Loucy (cell line): ENCODE data around the gene TRDMT1.

Experiments
- EZH2phosphoT487 ChIP-seq: fragments of 200-600 bp; IDR thresholded peaks from 2 replicates; pipeline ENCODE4 v1.6.1; 2018; ENCODE audit warnings: antibody characterized with exemption, mild to moderate bottlenecking, moderate library complexity, borderline replicate concordance
- TF ChIP-seq, protein P1 (sequence below): fragments of 200-600 bp; sonication (generic); conservative IDR thresholded peaks from 2 replicates; pipeline ENCODE4 v1.5.1; 2014; ENCODE audit warnings: mild to moderate bottlenecking, antibody characterized with exemption, low read length

DNA sequence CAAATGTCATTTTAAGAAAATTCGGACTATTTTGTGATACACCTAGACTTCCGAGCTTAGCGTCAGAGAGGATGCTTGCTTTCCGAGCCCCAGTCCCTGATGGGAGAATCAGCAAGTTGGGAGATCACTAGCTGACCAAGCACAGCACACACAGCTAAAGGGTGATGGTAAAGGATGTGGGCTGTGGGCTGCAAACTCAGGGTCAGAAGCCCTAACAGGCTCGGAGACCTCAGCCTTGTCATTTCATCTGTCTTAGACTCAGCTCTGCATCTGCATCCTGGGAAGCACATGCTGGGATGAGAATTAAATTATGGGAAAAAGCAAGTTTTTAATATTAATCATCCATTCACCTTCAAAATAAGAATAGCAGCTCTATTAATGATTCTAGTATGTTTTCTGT, 75.1 kb downstream of the TRDMT1 start:
- TF ChIP-seq, protein P1, sequence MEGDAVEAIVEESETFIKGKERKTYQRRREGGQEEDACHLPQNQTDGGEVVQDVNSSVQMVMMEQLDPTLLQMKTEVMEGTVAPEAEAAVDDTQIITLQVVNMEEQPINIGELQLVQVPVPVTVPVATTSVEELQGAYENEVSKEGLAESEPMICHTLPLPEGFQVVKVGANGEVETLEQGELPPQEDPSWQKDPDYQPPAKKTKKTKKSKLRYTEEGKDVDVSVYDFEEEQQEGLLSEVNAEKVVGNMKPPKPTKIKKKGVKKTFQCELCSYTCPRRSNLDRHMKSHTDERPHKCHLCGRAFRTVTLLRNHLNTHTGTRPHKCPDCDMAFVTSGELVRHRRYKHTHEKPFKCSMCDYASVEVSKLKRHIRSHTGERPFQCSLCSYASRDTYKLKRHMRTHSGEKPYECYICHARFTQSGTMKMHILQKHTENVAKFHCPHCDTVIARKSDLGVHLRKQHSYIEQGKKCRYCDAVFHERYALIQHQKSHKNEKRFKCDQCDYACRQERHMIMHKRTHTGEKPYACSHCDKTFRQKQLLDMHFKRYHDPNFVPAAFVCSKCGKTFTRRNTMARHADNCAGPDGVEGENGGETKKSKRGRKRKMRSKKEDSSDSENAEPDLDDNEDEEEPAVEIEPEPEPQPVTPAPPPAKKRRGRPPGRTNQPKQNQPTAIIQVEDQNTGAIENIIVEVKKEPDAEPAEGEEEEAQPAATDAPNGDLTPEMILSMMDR = no peak
- TF ChIP-seq EZH2phosphoT487 = no peak
